Measurements from ENCODE around the gene SHISA4.

Gene SHISA4

GRCh38 chr1:201890223-201890622 is 1.5 kb downstream of the SHISA4 start:
- Histone ChIP-seq H3K4me1 (ENCODE audit: control insufficient read depth, insufficient read depth, low read length, unreplicated experiment) (peaks cover 21% of the 10 kb centered on the region), H2AFZ (ENCODE audit: low read length, unreplicated experiment) (no peak overlapping the region), H3K79me2 (ENCODE audit: control insufficient read depth, insufficient read depth, low read length, unreplicated experiment) (no peaks in the 10 kb centered on the region), H3K4me3 (ENCODE audit: low read depth, low read length) (no peak overlapping the region), H3K27ac (ENCODE audit: low read depth, low read length) (no peak overlapping the region), H3K27me3 (ENCODE audit: insufficient read depth, low read length) (no peaks in the 10 kb centered on the region), H3K36me3 (ENCODE audit: insufficient read depth, low read length) (no peaks in the 10 kb centered on the region)

- Histone ChIP-seq H3K4me1 (ENCODE audit: control insufficient read depth, insufficient read depth, low read length, unreplicated experiment) (peaks cover 14% of the 10 kb centered on the region), H3K79me2 (ENCODE audit: control insufficient read depth, insufficient read depth, low read length, unreplicated experiment) (no peaks in the 10 kb centered on the region), H3K36me3 (ENCODE audit: insufficient read depth, low read length) (no peaks in the 10 kb centered on the region), H3K27ac (ENCODE audit: low read depth, low read length) (no peak overlapping the region), H2AFZ (ENCODE audit: low read length, unreplicated experiment) (no peak overlapping the region), H3K27me3 (ENCODE audit: insufficient read depth, low read length) (no peaks in the 10 kb centered on the region), H3K4me3 (ENCODE audit: low read depth, low read length) (no peak overlapping the region)
These were observed 2.2 kb downstream of the SHISA4 start for GRCh38 chr1:201890806-201891450.

GRCh38 chr1:201891451-201892045 is 2.9 kb downstream of the SHISA4 start:
- H3K27me3 ChIP-seq (ENCODE audit: insufficient read depth, low read length): no peaks in the 10 kb centered on the region
- no peak overlapping the region for H3K4me3 ChIP-seq (ENCODE audit: low read depth, low read length)
- peaks cover 17% of the 10 kb centered on the region for H3K4me1 ChIP-seq (ENCODE audit: control insufficient read depth, insufficient read depth, low read length, unreplicated experiment)
- no peaks in the 10 kb centered on the region for H3K79me2 ChIP-seq (ENCODE audit: control insufficient read depth, insufficient read depth, low read length, unreplicated experiment)
- no peaks in the 10 kb centered on the region for H3K36me3 ChIP-seq (ENCODE audit: insufficient read depth, low read length)
- H2AFZ ChIP-seq (ENCODE audit: low read length, unreplicated experiment): no peak overlapping the region
- no peak overlapping the region for H3K27ac ChIP-seq (ENCODE audit: low read depth, low read length)

GRCh38 chr1:201892211-201892610 is 3.5 kb downstream of the SHISA4 start:
- H3K27ac ChIP-seq (ENCODE audit: low read depth, low read length): no peak overlapping the region
- no peak overlapping the region for H3K4me3 ChIP-seq (ENCODE audit: low read depth, low read length)
- no peaks in the 10 kb centered on the region for H3K27me3 ChIP-seq (ENCODE audit: insufficient read depth, low read length)
- peaks cover 24% of the 10 kb centered on the region for H3K4me1 ChIP-seq (ENCODE audit: control insufficient read depth, insufficient read depth, low read length, unreplicated experiment)
- no peaks in the 10 kb centered on the region for H3K36me3 ChIP-seq (ENCODE audit: insufficient read depth, low read length)
- no peak overlapping the region for H2AFZ ChIP-seq (ENCODE audit: low read length, unreplicated experiment)
- H3K79me2 ChIP-seq (ENCODE audit: control insufficient read depth, insufficient read depth, low read length, unreplicated experiment): no peaks in the 10 kb centered on the region

- H3K27ac ChIP-seq (ENCODE audit: low read depth, low read length): no peak overlapping the region
- peaks cover 22% of the 10 kb centered on the region for H3K4me1 ChIP-seq (ENCODE audit: control insufficient read depth, insufficient read depth, low read length, unreplicated experiment)
- H3K79me2 ChIP-seq (ENCODE audit: control insufficient read depth, insufficient read depth, low read length, unreplicated experiment): no peaks in the 10 kb centered on the region
- H3K27me3 ChIP-seq (ENCODE audit: insufficient read depth, low read length): no peaks in the 10 kb centered on the region
- H2AFZ ChIP-seq (ENCODE audit: low read length, unreplicated experiment): no peak overlapping the region
- H3K36me3 ChIP-seq (ENCODE audit: insufficient read depth, low read length): no peaks in the 10 kb centered on the region
- no peak overlapping the region for H3K4me3 ChIP-seq (ENCODE audit: low read depth, low read length)
These were observed 4.7 kb downstream of the SHISA4 start for GRCh38 chr1:201893431-201893830.

GRCh38 chr1:201894343-201895119 is 5.8 kb downstream of the SHISA4 start:
- H3K36me3 ChIP-seq (ENCODE audit: insufficient read depth, low read length): no peaks in the 10 kb centered on the region
- no peaks in the 10 kb centered on the region for H3K79me2 ChIP-seq (ENCODE audit: control insufficient read depth, insufficient read depth, low read length, unreplicated experiment)
- no peak overlapping the region for H3K27ac ChIP-seq (ENCODE audit: low read depth, low read length)
- H3K4me1 ChIP-seq (ENCODE audit: control insufficient read depth, insufficient read depth, low read length, unreplicated experiment): peaks cover 16% of the 10 kb centered on the region
- H3K4me3 ChIP-seq (ENCODE audit: low read depth, low read length): no peak overlapping the region
- H2AFZ ChIP-seq (ENCODE audit: low read length, unreplicated experiment): no peak overlapping the region
- H3K27me3 ChIP-seq (ENCODE audit: insufficient read depth, low read length): no peaks in the 10 kb centered on the region

- no peak overlapping the region for H2AFZ ChIP-seq (ENCODE audit: low read length, unreplicated experiment)
These were observed 6.5 kb downstream of the SHISA4 start for GRCh38 chr1:201895120-201895665.

GRCh38 chr1:201895913-201896807 is 7.5 kb downstream of the SHISA4 start:
- H3K27me3 ChIP-seq (ENCODE audit: insufficient read depth, low read length): no peaks in the 10 kb centered on the region
- no peak overlapping the region for H3K27ac ChIP-seq (ENCODE audit: low read depth, low read length)
- no peak overlapping the region for H3K4me3 ChIP-seq (ENCODE audit: low read depth, low read length)
- H2AFZ ChIP-seq (ENCODE audit: low read length, unreplicated experiment): no peak overlapping the region
- H3K36me3 ChIP-seq (ENCODE audit: insufficient read depth, low read length): no peaks in the 10 kb centered on the region
- no peaks in the 10 kb centered on the region for H3K79me2 ChIP-seq (ENCODE audit: control insufficient read depth, insufficient read depth, low read length, unreplicated experiment)
- peaks cover 14% of the 10 kb centered on the region for H3K4me1 ChIP-seq (ENCODE audit: control insufficient read depth, insufficient read depth, low read length, unreplicated experiment)

More at GRCh38 chr1:201895120-201895665, 6.5 kb downstream of the SHISA4 start:
- Histone ChIP-seq H3K36me3 (ENCODE audit: insufficient read depth, low read length) (no peaks in the 10 kb centered on the region), H3K4me1 (ENCODE audit: control insufficient read depth, insufficient read depth, low read length, unreplicated experiment) (peaks cover 14% of the 10 kb centered on the region), H3K79me2 (ENCODE audit: control insufficient read depth, insufficient read depth, low read length, unreplicated experiment) (no peaks in the 10 kb centered on the region), H3K27me3 (ENCODE audit: insufficient read depth, low read length) (no peaks in the 10 kb centered on the region), H3K27ac (ENCODE audit: low read depth, low read length) (no peak overlapping the region), H3K4me3 (ENCODE audit: low read depth, low read length) (no peak overlapping the region)

GRCh38 chr1:201896951-201897391 is 8.3 kb downstream of the SHISA4 start:
- Histone ChIP-seq H3K79me2 (ENCODE audit: control insufficient read depth, insufficient read depth, low read length, unreplicated experiment) (no peaks in the 10 kb centered on the region), H3K4me3 (ENCODE audit: low read depth, low read length) (no peak overlapping the region), H3K36me3 (ENCODE audit: insufficient read depth, low read length) (no peaks in the 10 kb centered on the region), H3K27ac (ENCODE audit: low read depth, low read length) (no peak overlapping the region), H2AFZ (ENCODE audit: low read length, unreplicated experiment) (no peak overlapping the region), H3K4me1 (ENCODE audit: control insufficient read depth, insufficient read depth, low read length, unreplicated experiment) (peaks cover 16% of the 10 kb centered on the region), H3K27me3 (ENCODE audit: insufficient read depth, low read length) (no peaks in the 10 kb centered on the region)
